ENCODE data around the gene PRAMEF6.
"Not testable (repeated sequence)": the region's sequence is repeated elsewhere in the genome, so short reads cannot be mapped to it uniquely, and the experiment has no call there.

DNA sequence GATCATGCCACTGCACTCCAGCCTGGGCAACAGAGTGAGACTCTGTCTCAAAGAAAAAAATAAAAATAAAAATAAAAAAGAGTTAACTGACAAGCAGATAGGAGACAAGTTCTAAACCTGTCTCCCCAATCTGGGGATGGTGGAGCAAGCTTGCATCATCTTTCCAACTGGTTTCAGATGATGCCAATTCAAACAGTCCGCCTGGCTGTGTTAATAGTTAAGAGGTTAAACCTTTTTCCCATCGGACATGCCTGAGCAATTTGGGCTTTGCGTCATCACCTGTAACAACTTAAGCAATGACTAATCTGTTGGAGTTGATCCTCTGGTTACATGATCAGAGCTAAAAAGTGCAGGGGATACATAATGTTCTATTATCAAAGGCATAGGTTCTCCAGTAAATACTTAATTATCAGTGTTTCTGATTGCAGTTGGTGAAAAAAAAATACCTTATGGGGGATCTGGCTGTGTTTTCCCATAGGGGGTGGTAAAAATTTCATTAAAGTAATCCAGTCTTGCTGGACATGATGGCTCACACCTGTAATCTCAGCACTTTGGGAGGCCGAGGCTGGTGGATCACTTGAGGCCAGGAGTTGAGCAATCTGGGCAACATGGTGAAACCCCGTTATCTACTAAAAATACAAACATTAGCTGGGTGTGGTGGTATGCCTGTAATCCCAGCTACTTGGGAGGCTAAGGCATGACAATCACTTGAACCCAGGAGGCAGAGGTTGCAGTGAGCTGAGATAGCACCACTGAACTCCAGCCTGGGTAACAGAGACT, 43.4 kb downstream of the PRAMEF6 start:
- TF ChIP-seq CTCF, POLR2A (IDR thresholded peaks at IDR 0.05): not testable (repeated sequence)
